H1 (cell line): ENCODE data around the gene PCDHGA8. TPM values are rescaled to one million over a fixed set of nuclear protein-coding genes. Genes with fewer than 3 reads are reported as not detected.

Experiments
- CTCF ChIA-PET: fragments of 300-600 bp; sonication (Branson Sonifier 250); formaldehyde crosslinking; loops from one replicate; lab custom pipeline; 2021; ENCODE audit not compliant: partially characterized antibody; lab: Charles Lee
- POLR2A ChIA-PET: fragments of 300-600 bp; sonication (Branson Sonifier 250); formaldehyde crosslinking; loops from one replicate; lab custom pipeline; 2021; ENCODE audit warnings: inconsistent platforms; ENCODE audit not compliant: partially characterized antibody; lab: Charles Lee
- DNase-seq, 2 experiments: peaks; one replicate each; pipeline versions ENCODE4 v3.0.0 to v3.0.0-alpha.2; 2010 to 2022; ENCODE audit warnings: low spot score in 2 of 2, low read depth in 1 of 2, mixed read lengths in 1 of 2
- FAIRE-seq: peaks from 2 replicates; lab custom pipeline; 2011; peaks lifted over from hg19 to GRCh38; lab: Jason Lieb, UNC
- H2AFZ ChIP-seq: 2 replicates; pipeline ENCODE4 v1.8.1; 2012; ENCODE audit warnings: low read length, inconsistent platforms
- H2AK5ac ChIP-seq: 2 replicates; pipeline ENCODE4 v1.6.1; 2013; ENCODE audit warnings: low read depth, low read length
- H2BK120ac ChIP-seq: replicated peaks from 2 replicates; pipeline ENCODE3; 2013; ENCODE audit warnings: low read depth, low read length, inconsistent platforms
- H2BK12ac ChIP-seq: 2 replicates; pipeline ENCODE4 v1.6.1; 2013; ENCODE audit warnings: low read depth, low read length
- H2BK15ac ChIP-seq: 2 replicates; pipeline ENCODE4 v1.6.1; 2013; ENCODE audit warnings: low read length
- H2BK20ac ChIP-seq: 2 replicates; pipeline ENCODE4 v1.6.1; 2013; ENCODE audit warnings: low read length
- H2BK5ac ChIP-seq: 2 replicates; pipeline ENCODE4 v1.6.1; 2013; ENCODE audit warnings: low read depth, low read length
- H3K14ac ChIP-seq: 2 replicates; pipeline ENCODE4 v1.6.1; 2013; ENCODE audit warnings: inconsistent platforms; ENCODE audit not compliant: insufficient read length
- H3K18ac ChIP-seq: 2 replicates; pipeline ENCODE4 v1.6.1; 2013; ENCODE audit warnings: low read length; ENCODE audit errors: extremely low read depth
- H3K23ac ChIP-seq: 2 replicates; pipeline ENCODE4 v1.6.1; 2013; ENCODE audit warnings: inconsistent platforms; ENCODE audit not compliant: insufficient read length
- H3K23me2 ChIP-seq: 2 replicates; pipeline ENCODE4 v1.6.1; 2013; ENCODE audit warnings: low read depth, low read length
- H3K27ac ChIP-seq: 2 replicates; pipeline ENCODE4 v1.6.1; 2011; ENCODE audit warnings: low read depth, low read length, inconsistent platforms
- H3K27me3 ChIP-seq, 4 experiments: replicated peaks in 1 of 4; 1 replicate in 1 of 4; 2 replicates in 3 of 4; pipeline versions ENCODE4 v1.6.1 to v1.8.1; 2011 to 2013; ENCODE audit warnings: low read length in 3 of 4, mild to moderate bottlenecking in 3 of 4, inconsistent platforms in 2 of 4, mixed read lengths in 2 of 4, moderate library complexity in 1 of 4; ENCODE audit not compliant: control insufficient read depth in 3 of 4, insufficient read depth in 3 of 4; ENCODE audit errors: extremely low read depth in 1 of 4
- H3K36me3 ChIP-seq, 4 experiments: 2 replicates each; pipeline versions ENCODE4 v1.6.1 to v1.8.1; 2011 to 2013; ENCODE audit warnings: mild to moderate bottlenecking in 4 of 4, low read length in 3 of 4, moderate library complexity in 2 of 4, control low read depth in 1 of 4, inconsistent platforms in 1 of 4; ENCODE audit not compliant: insufficient read depth in 4 of 4, control insufficient read depth in 2 of 4
- H3K4ac ChIP-seq: replicated peaks from 2 replicates; pipeline ENCODE3; 2013; ENCODE audit warnings: low read length, low read depth, mixed read lengths, inconsistent platforms; ENCODE audit not compliant: insufficient read length
- H3K4me1 ChIP-seq, 4 experiments: replicated peaks in 1 of 4; 1 replicate in 1 of 4; 2 replicates in 3 of 4; pipeline versions ENCODE4 v1.6.1 to v1.8.1; 2011 to 2013; ENCODE audit warnings: low read length in 3 of 4, inconsistent platforms in 2 of 4, mixed read lengths in 1 of 4; ENCODE audit not compliant: insufficient read depth in 4 of 4, control insufficient read depth in 3 of 4
- H3K4me2 ChIP-seq, 2 experiments: 2 replicates each; pipeline versions ENCODE4 v1.6.1 to v1.8.1; 2011 to 2013; ENCODE audit warnings: low read depth in 2 of 2, low read length in 2 of 2, control low read depth in 1 of 2, inconsistent platforms in 1 of 2, mild to moderate bottlenecking in 1 of 2; ENCODE audit not compliant: insufficient read depth in 1 of 2
- H3K4me3 ChIP-seq, 4 experiments: fragments of 200-600, 300-600 bp in 1 of 4; sonication (generic), shearing (Covaris generic), sonication (Bioruptor Twin) in 1 of 4; 2 replicates each; pipeline versions ENCODE4 v1.5.1 to v1.8.1; 2011 to 2016; ENCODE audit warnings: low read length in 4 of 4, low read depth in 3 of 4, control low read depth in 2 of 4, inconsistent platforms in 2 of 4, mild to moderate bottlenecking in 2 of 4, mixed read lengths in 1 of 4, moderate library complexity in 1 of 4; ENCODE audit not compliant: insufficient read depth in 2 of 4; ENCODE audit errors: extremely low read depth in 1 of 4
- H3K56ac ChIP-seq: replicated peaks from 2 replicates; pipeline ENCODE3; 2013; ENCODE audit warnings: low read depth, mild to moderate bottlenecking, mixed read lengths, low read length, inconsistent platforms; ENCODE audit not compliant: insufficient read length
- H3K79me1 ChIP-seq: 2 replicates; pipeline ENCODE4 v1.6.1; 2013; ENCODE audit warnings: low read depth, low read length, control low read depth
- H3K79me2 ChIP-seq, 2 experiments: 2 replicates each; pipeline versions ENCODE4 v1.6.1 to v1.8.1; 2012 to 2013; ENCODE audit warnings: low read length in 2 of 2, mild to moderate bottlenecking in 2 of 2, inconsistent platforms in 1 of 2; ENCODE audit not compliant: insufficient read depth in 2 of 2, control insufficient read depth in 1 of 2
- H3K9ac ChIP-seq, 4 experiments: replicated peaks in 1 of 4; 1 replicate in 1 of 4; 2 replicates in 3 of 4; pipeline versions ENCODE4 v1.6.1 to v1.8.1; 2011 to 2013; ENCODE audit warnings: low read depth in 3 of 4, low read length in 3 of 4, control low read depth in 2 of 4, mild to moderate bottlenecking in 2 of 4, moderate library complexity in 2 of 4, inconsistent platforms in 1 of 4; ENCODE audit errors: extremely low read depth in 1 of 4
- H3K9me3 ChIP-seq, 2 experiments: 2 replicates each; pipeline versions ENCODE4 v1.6.1 to v1.8.1; 2012 to 2013; ENCODE audit warnings: mild to moderate bottlenecking in 2 of 2, moderate library complexity in 2 of 2, control low read depth in 1 of 2, inconsistent platforms in 1 of 2, low read depth in 1 of 2, low read length in 1 of 2, mixed read lengths in 1 of 2; ENCODE audit not compliant: insufficient read depth in 2 of 2
- H4K20me1 ChIP-seq, 2 experiments: replicated peaks in 1 of 2; 2 replicates each; pipeline versions ENCODE3 to v1.8.1; 2011 to 2013; ENCODE audit warnings: inconsistent platforms in 2 of 2, low read length in 2 of 2, mild to moderate bottlenecking in 1 of 2; ENCODE audit not compliant: insufficient read depth in 2 of 2, control insufficient read depth in 1 of 2
- H4K5ac ChIP-seq: 2 replicates; pipeline ENCODE4 v1.6.1; 2013; ENCODE audit warnings: low read length, low read depth, mixed read lengths, inconsistent platforms; ENCODE audit not compliant: insufficient read length
- H4K8ac ChIP-seq: 2 replicates; pipeline ENCODE4 v1.8.0; 2013; ENCODE audit warnings: mild to moderate bottlenecking, moderate library complexity, low read length, inconsistent platforms; ENCODE audit not compliant: insufficient read depth; ENCODE audit errors: extremely low read depth
- H4K91ac ChIP-seq: replicated peaks from 2 replicates; pipeline ENCODE3; 2013; ENCODE audit warnings: low read length, mixed read lengths, inconsistent platforms; ENCODE audit not compliant: insufficient read length
- BRCA1 ChIP-seq: IDR thresholded peaks from 2 replicates; pipeline ENCODE4 v1.6.1; 2012; ENCODE audit warnings: low read depth, low read length, improper control_type of control experiment
- EP300 ChIP-seq, 2 experiments: IDR thresholded peaks; 1 replicate in 1 of 2; 2 replicates in 1 of 2; pipeline ENCODE4 v1.6.1; 2011 to 2012; ENCODE audit warnings: low read depth in 2 of 2, low read length in 2 of 2, mild to moderate bottlenecking in 2 of 2, borderline replicate concordance in 1 of 2, inconsistent platforms in 1 of 2, moderate library complexity in 1 of 2
- GABPA ChIP-seq: IDR thresholded peaks from 2 replicates; pipeline ENCODE4 v1.6.1; 2011; ENCODE audit warnings: mild to moderate bottlenecking, low read length, moderate library complexity, borderline replicate concordance; ENCODE audit not compliant: insufficient read depth
- HDAC2 ChIP-seq, 2 experiments: fragments of 300-600 bp in 1 of 2; sonication (generic) in 1 of 2; IDR thresholded peaks; 2 replicates each; pipeline ENCODE4 v1.6.1; 2011 to 2012; ENCODE audit warnings: low read depth in 2 of 2, low read length in 2 of 2, mild to moderate bottlenecking in 2 of 2, moderate library complexity in 2 of 2, borderline replicate concordance in 1 of 2, inconsistent platforms in 1 of 2
- SIRT6 ChIP-seq: IDR thresholded peaks from one replicate; pipeline ENCODE4 v1.7.1; 2012; ENCODE audit warnings: low read length, inconsistent platforms
- SP1 ChIP-seq: IDR thresholded peaks from 2 replicates; pipeline ENCODE4 v1.6.1; 2011; ENCODE audit warnings: low read depth, low read length
- SUZ12 ChIP-seq: fragments of 200-600 bp; sonication (generic); IDR thresholded peaks from 2 replicates; pipeline ENCODE4 v1.6.1; 2012; ENCODE audit warnings: mild to moderate bottlenecking, inconsistent platforms, low read length, moderate library complexity, mixed read lengths
- TAF1 ChIP-seq: IDR thresholded peaks from 2 replicates; pipeline ENCODE4 v1.6.1; 2011; ENCODE audit warnings: mild to moderate bottlenecking, low read depth, low read length
- TAF7 ChIP-seq: optimal IDR thresholded peaks from 2 replicates; pipeline ENCODE3; 2011; ENCODE audit warnings: low read depth, mild to moderate bottlenecking, inconsistent platforms, low read length, moderate library complexity, borderline replicate concordance
- TBP ChIP-seq: IDR thresholded peaks from 2 replicates; pipeline ENCODE4 v1.6.1; 2011; ENCODE audit warnings: low read depth, low read length, improper control_type of control experiment
- TEAD4 ChIP-seq: IDR thresholded peaks from 2 replicates; pipeline ENCODE4 v1.6.1; 2012; ENCODE audit warnings: low read depth, low read length, inconsistent platforms, mixed read lengths
- WGBS, 2 experiments: shearing (Covaris generic) in 1 of 2; methylation state at CpG; one replicate each; pipeline versions ENCODE4 v1.1.6 to v1.1.7; 2013 to 2015; ENCODE audit warnings: low lambda C conversion rate in 2 of 2, mixed read lengths in 2 of 2, inconsistent platforms in 1 of 2, low coverage in 1 of 2, missing lambda C conversion rate in 1 of 2; ENCODE audit not compliant: insufficient replicate concordance in 2 of 2, insufficient coverage in 1 of 2, insufficient read length in 1 of 2; ENCODE audit errors: extremely low coverage in 1 of 2, missing lambda C conversion rate in 1 of 2; 5-methylcytosine and 5-hydroxymethylcytosine counted together
- polyA plus RNA-seq, 7 experiments: library from polyadenylated mRNA; depleted of rRNA in 3 of 7; stranded (reverse) in 5 of 7; unstranded in 2 of 7; fragments of >200 nt in 5 of 7; fragments of 200-250 nt in 2 of 7; gene quantifications; 1 replicate in 5 of 7; 2 replicates in 1 of 7; 4 replicates in 1 of 7; pipeline versions ENCODE4 v1.2.1 to v1.2.3, GENCODE V29; 2011 to 2013; ENCODE audit warnings: missing spikeins in 2 of 7, mixed read lengths in 2 of 7
- total RNA-seq: library from RNA; stranded (reverse); fragmentation: NEBNext Ultra II Directional; extraction: Animal tissue kit (Norgen Biotek cat#: 25700); gene quantifications from 2 replicates; pipeline ENCODE4 v1.2.1, GENCODE V29; 2021
- TF ChIP-seq, protein P1 (sequence below): IDR thresholded peaks from 2 replicates; pipeline ENCODE4 v1.6.1; 2012; ENCODE audit warnings: low read length, inconsistent platforms

The PCDHGA8 gene
- total and polyA plus RNA-seq, 2 of the 8 experiments (the other 6 are each of a cell fraction or from before 2014, with no cell fraction given) = 0.79 to 1.4 TPM

DNA sequence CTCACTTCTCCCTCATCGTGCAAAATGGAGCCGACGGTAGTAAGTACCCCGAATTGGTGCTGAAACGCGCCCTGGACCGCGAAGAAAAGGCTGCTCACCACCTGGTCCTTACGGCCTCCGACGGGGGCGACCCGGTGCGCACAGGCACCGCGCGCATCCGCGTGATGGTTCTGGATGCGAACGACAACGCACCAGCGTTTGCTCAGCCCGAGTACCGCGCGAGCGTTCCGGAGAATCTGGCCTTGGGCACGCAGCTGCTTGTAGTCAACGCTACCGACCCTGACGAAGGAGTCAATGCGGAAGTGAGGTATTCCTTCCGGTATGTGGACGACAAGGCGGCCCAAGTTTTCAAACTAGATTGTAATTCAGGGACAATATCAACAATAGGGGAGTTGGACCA is 38.9 kb downstream of the PCDHGA8 start:
- H3K27me3 ChIP-seq = no peaks in the 10 kb centered on the region
- H2AFZ ChIP-seq = no peak overlapping the region
- WGBS, 2 experiments = 97% methylated on average over 37 of the region's 37 CpGs; no CpG with 5 or more reads in 1 of the 2 experiments
- H3K79me2 ChIP-seq = no peaks in the 10 kb centered on the region
- H3K14ac ChIP-seq = no peak overlapping the region
- no peak overlapping the region for H2BK15ac ChIP-seq
- H4K8ac ChIP-seq = no peak overlapping the region
- H3K4me2 ChIP-seq = no peak overlapping the region
- H3K18ac ChIP-seq = no peak overlapping the region
- no peaks in the 10 kb centered on the region for H3K23me2 ChIP-seq
- H4K20me1 ChIP-seq = no peaks in the 10 kb centered on the region
- H2BK12ac ChIP-seq = no peak overlapping the region
- no peak overlapping the region for H2BK120ac ChIP-seq
- H3K36me3 ChIP-seq = peaks cover 0 to 14% (median under 1%) of the 10 kb centered on the region in 4 experiments; a peak in 3 of 8 replicates
- H2BK5ac ChIP-seq = no peak overlapping the region
- ChIA-PET CTCF (interaction anchor here (1.1 to 7.0 kb wide), 22 partner anchors 8 to 208 kb away, joined by 3 to 67 read pairs (median 6); partner anchors contain the start of genes PCDHB14, PCDHB15, PCDHGA10 and PCDHGA11), POLR2A (interaction anchor here (1.4 kb wide), 1 partner anchor 82 kb away, joined by 4 read pairs; no protein-coding TSS in a partner anchor)
- no peak overlapping the region for H4K91ac ChIP-seq
- no peaks in the 10 kb centered on the region for H3K4me1 ChIP-seq
- FAIRE-seq (no peak), DNase-seq (no peak)
- H3K23ac ChIP-seq = no peak overlapping the region
- H3K4ac ChIP-seq = no peak overlapping the region
- no peak overlapping the region for H3K9ac ChIP-seq
- H2BK20ac ChIP-seq = no peak overlapping the region
- H3K27ac ChIP-seq = no peak overlapping the region
- H4K5ac ChIP-seq = no peak overlapping the region
- H3K9me3 ChIP-seq = peaks cover 34 to 44% of the 10 kb centered on the region in 2 experiments
- no peak overlapping the region for H2AK5ac ChIP-seq
- H3K56ac ChIP-seq = no peak overlapping the region
- H3K79me1 ChIP-seq = peaks cover 2% of the 10 kb centered on the region; the same call in 1 of the 2 replicates
- no peak overlapping the region for H3K4me3 ChIP-seq
- TF ChIP-seq EP300 (IDR thresholded peaks at IDR 0.05; ENCODE audit: borderline replicate concordance in 1 of 2, low read depth in 2 of 2, low read length in 2 of 2) (no peak), SP1 (no peak), TAF1 (no peak), HDAC2 (IDR thresholded peaks at IDR 0.05; ENCODE audit: borderline replicate concordance in 1 of 2, low read depth in 2 of 2, low read length in 2 of 2) (no peak), SIRT6 (no peak), TAF7 (no peak), GABPA (no peak), TEAD4 (no peak), BRCA1 (no peak), SUZ12 (no peak), TBP (no peak)
- TF ChIP-seq, protein P1, sequence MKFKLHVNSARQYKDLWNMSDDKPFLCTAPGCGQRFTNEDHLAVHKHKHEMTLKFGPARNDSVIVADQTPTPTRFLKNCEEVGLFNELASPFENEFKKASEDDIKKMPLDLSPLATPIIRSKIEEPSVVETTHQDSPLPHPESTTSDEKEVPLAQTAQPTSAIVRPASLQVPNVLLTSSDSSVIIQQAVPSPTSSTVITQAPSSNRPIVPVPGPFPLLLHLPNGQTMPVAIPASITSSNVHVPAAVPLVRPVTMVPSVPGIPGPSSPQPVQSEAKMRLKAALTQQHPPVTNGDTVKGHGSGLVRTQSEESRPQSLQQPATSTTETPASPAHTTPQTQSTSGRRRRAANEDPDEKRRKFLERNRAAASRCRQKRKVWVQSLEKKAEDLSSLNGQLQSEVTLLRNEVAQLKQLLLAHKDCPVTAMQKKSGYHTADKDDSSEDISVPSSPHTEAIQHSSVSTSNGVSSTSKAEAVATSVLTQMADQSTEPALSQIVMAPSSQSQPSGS = no peak
